Astrocyte (in vitro differentiated cells and primary cell): ENCODE results near the gene SWT1. TPM values are rescaled to one million over a fixed set of nuclear protein-coding genes. Genes with fewer than 3 reads are reported as not detected.

Experiments used
- DNase-seq: peaks from one replicate; pipeline ENCODE4 v3.0.0-alpha.2; 2010; ENCODE audit warnings: low read depth
- FAIRE-seq: peaks from 2 replicates; lab custom pipeline; 2011; peaks lifted over from hg19 to GRCh38; lab: Jason Lieb, UNC
- H2AFZ ChIP-seq: 2 replicates; pipeline ENCODE4 v1.6.0; 2012; ENCODE audit warnings: low read depth, low read length, inconsistent platforms
- H3K27ac ChIP-seq: 2 replicates; pipeline ENCODE4 v1.5.1; 2011; ENCODE audit warnings: low read depth, low read length, inconsistent platforms
- H3K27me3 ChIP-seq: 2 replicates; pipeline ENCODE4 v1.6.0; 2011; ENCODE audit warnings: low read length, inconsistent platforms; ENCODE audit not compliant: insufficient read depth
- H3K36me3 ChIP-seq: 2 replicates; pipeline ENCODE4 v1.5.1; 2011; ENCODE audit warnings: low read length, inconsistent platforms; ENCODE audit not compliant: insufficient read depth
- H3K4me1 ChIP-seq: 2 replicates; pipeline ENCODE4 v1.5.1; 2011; ENCODE audit warnings: low read length, inconsistent platforms; ENCODE audit not compliant: insufficient read depth
- H3K4me2 ChIP-seq: 2 replicates; pipeline ENCODE4 v1.6.0; 2012; ENCODE audit warnings: low read length, inconsistent platforms
- H3K4me3 ChIP-seq: 2 replicates; pipeline ENCODE4 v1.5.1; 2011; ENCODE audit warnings: low read depth, mild to moderate bottlenecking, low read length, inconsistent platforms; ENCODE audit not compliant: insufficient read depth
- H3K79me2 ChIP-seq: 2 replicates; pipeline ENCODE4 v1.6.0; 2012; ENCODE audit warnings: mild to moderate bottlenecking, low read length, inconsistent platforms; ENCODE audit not compliant: insufficient read depth
- H3K9ac ChIP-seq: 2 replicates; pipeline ENCODE4 v1.6.0; 2012; ENCODE audit warnings: mild to moderate bottlenecking, low read length, inconsistent platforms
- H3K9me3 ChIP-seq: 2 replicates; pipeline ENCODE4 v1.5.1; 2012; ENCODE audit warnings: low read depth, mild to moderate bottlenecking, low read length, inconsistent platforms; ENCODE audit not compliant: insufficient read depth
- H4K20me1 ChIP-seq: 2 replicates; pipeline ENCODE4 v1.6.0; 2012; ENCODE audit warnings: low read length, inconsistent platforms; ENCODE audit not compliant: insufficient read depth
- H3K27ac Mint-ChIP-seq: one replicate; pipeline ENCODE4 v1.8.0; 2021; ENCODE audit warnings: mild to moderate bottlenecking, mixed read lengths; ENCODE audit not compliant: unreplicated experiment
- H3K27me3 Mint-ChIP-seq: one replicate; pipeline ENCODE4 v1.8.0; 2021; ENCODE audit warnings: low read depth, mixed read lengths; ENCODE audit not compliant: unreplicated experiment
- H3K36me3 Mint-ChIP-seq: one replicate; pipeline ENCODE4 v1.8.0; 2021; ENCODE audit warnings: low read depth, mixed read lengths; ENCODE audit not compliant: unreplicated experiment
- H3K4me1 Mint-ChIP-seq: one replicate; pipeline ENCODE4 v1.8.0; 2021; ENCODE audit warnings: low read depth, mixed read lengths; ENCODE audit not compliant: unreplicated experiment
- H3K4me3 Mint-ChIP-seq: one replicate; pipeline ENCODE4 v1.8.0; 2021; ENCODE audit warnings: mild to moderate bottlenecking, moderate library complexity, mixed read lengths; ENCODE audit not compliant: unreplicated experiment
- H3K9me3 Mint-ChIP-seq: one replicate; pipeline ENCODE4 v1.8.0; 2021; ENCODE audit warnings: mild to moderate bottlenecking, mixed read lengths; ENCODE audit not compliant: unreplicated experiment
- EZH2 ChIP-seq: IDR thresholded peaks from 2 replicates; pipeline ENCODE4 v1.6.1; 2012; ENCODE audit warnings: mild to moderate bottlenecking, low read length, inconsistent platforms; ENCODE audit not compliant: insufficient read depth
- total RNA-seq: library from RNA; stranded (reverse); gene quantifications from 2 replicates; pipeline ENCODE4 v1.2.1, GENCODE V29; 2021
- TF ChIP-seq, protein P1 (sequence below): IDR thresholded peaks from 2 replicates; pipeline ENCODE4 v1.5.1; 2011; ENCODE audit warnings: low read depth, mild to moderate bottlenecking, inconsistent platforms, low read length, moderate library complexity; ENCODE audit not compliant: insufficient read depth

The SWT1 gene
- total RNA-seq, 1 donor from 2014 or later, result 5.4 TPM

DNA sequence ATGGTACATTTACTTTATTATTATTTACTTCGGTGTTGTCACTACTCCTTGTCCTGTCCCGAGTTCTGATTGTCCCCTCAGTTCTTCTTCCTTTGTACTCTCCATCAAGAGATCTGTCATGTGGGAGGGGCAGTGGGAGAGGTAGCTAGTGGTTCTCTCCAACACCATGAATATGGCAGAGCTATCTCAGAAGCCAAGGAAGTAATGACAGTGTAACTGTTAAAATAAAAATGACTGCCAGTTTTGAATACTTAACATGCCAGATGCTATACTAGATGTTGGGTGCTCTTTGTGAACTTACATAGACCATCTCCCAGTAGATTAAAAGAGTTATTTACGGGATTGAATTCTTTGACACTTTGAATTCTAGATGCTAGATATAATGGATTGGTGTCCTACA lies 131.5 kb downstream of the SWT1 start:
- Mint-ChIP-seq H3K36me3 (peaks cover 7% of the 10 kb centered on the region), H3K9me3 (no peaks in the 10 kb centered on the region), H3K4me3 (no peak overlapping the region), H3K27me3 (no peaks in the 10 kb centered on the region), H3K27ac (no peak overlapping the region), H3K4me1 (peaks cover 10% of the 10 kb centered on the region)
- TF ChIP-seq, protein P1, sequence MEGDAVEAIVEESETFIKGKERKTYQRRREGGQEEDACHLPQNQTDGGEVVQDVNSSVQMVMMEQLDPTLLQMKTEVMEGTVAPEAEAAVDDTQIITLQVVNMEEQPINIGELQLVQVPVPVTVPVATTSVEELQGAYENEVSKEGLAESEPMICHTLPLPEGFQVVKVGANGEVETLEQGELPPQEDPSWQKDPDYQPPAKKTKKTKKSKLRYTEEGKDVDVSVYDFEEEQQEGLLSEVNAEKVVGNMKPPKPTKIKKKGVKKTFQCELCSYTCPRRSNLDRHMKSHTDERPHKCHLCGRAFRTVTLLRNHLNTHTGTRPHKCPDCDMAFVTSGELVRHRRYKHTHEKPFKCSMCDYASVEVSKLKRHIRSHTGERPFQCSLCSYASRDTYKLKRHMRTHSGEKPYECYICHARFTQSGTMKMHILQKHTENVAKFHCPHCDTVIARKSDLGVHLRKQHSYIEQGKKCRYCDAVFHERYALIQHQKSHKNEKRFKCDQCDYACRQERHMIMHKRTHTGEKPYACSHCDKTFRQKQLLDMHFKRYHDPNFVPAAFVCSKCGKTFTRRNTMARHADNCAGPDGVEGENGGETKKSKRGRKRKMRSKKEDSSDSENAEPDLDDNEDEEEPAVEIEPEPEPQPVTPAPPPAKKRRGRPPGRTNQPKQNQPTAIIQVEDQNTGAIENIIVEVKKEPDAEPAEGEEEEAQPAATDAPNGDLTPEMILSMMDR, result no peak
- no peak for TF ChIP-seq EZH2
- H3K27ac ChIP-seq, result no peak overlapping the region
- H3K9ac ChIP-seq, result no peak overlapping the region
- no peaks in the 10 kb centered on the region for H3K27me3 ChIP-seq
- no peak overlapping the region for H3K4me2 ChIP-seq
- FAIRE-seq, result no peak
- H4K20me1 ChIP-seq, result no peaks in the 10 kb centered on the region
- H3K4me1 ChIP-seq, result no peaks in the 10 kb centered on the region
- no peak overlapping the region for H3K4me3 ChIP-seq
- no peaks in the 10 kb centered on the region for H3K9me3 ChIP-seq
- H3K36me3 ChIP-seq, result no peaks in the 10 kb centered on the region
- no peak overlapping the region for H2AFZ ChIP-seq
- no peaks in the 10 kb centered on the region for H3K79me2 ChIP-seq
- DNase-seq, result no peak

DNA sequence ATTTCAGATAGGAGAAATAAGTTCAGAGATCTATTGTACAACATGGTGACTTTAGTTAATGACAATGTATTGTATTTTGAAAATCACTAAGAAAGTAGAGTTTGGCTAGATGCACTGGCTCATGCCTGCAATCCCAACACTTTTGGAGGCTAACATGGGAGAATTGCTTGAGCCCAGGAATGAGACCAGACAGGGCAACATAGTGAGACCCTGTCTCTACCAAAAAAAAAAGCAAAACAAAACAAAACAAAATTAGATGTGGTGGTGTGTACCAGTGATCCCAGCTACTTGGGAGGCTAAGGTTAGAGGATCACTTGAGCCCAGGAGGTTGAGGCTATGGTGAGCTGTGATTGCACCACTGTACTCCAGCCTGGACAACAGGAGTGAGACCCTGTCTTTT lies 132.9 kb downstream of the SWT1 start:
- Histone ChIP-seq H3K4me2 (no peak overlapping the region), H3K9ac (no peak overlapping the region), H3K9me3 (no peaks in the 10 kb centered on the region), H3K36me3 (peaks cover 4% of the 10 kb centered on the region), H3K4me3 (no peak overlapping the region), H3K4me1 (no peaks in the 10 kb centered on the region), H3K79me2 (no peaks in the 10 kb centered on the region), H4K20me1 (no peaks in the 10 kb centered on the region), H3K27me3 (no peaks in the 10 kb centered on the region), H2AFZ (no peak overlapping the region), H3K27ac (no peak overlapping the region)
- H3K27me3 Mint-ChIP-seq, result no peaks in the 10 kb centered on the region
- H3K9me3 Mint-ChIP-seq, result no peaks in the 10 kb centered on the region
- H3K36me3 Mint-ChIP-seq, result peaks cover 7% of the 10 kb centered on the region
- DNase-seq (no peak), FAIRE-seq (no peak)
- no peak for TF ChIP-seq EZH2
- TF ChIP-seq, protein P1, result no peak
- peaks cover 7% of the 10 kb centered on the region for H3K4me1 Mint-ChIP-seq
- no peak overlapping the region for H3K4me3 Mint-ChIP-seq
- no peak overlapping the region for H3K27ac Mint-ChIP-seq

DNA sequence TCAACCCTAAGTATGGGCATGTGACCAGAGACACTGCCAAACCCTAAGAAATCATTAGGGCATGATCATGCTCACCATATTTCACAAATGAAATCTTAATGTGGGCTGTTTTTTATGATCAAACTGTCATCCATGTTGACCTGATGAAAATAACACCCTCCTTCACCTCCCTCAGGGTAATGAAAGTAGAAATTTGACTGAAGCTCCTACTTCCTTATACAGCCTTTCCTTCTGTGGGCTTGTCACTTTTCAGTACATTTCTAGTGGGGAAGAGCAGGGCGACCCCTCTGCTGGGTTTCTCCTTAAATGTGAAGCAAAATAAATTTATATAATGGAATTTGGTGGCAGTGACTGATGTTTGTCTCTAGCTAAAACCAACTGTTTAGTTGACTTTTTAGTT lies 134.2 kb downstream of the SWT1 start:
- DNase-seq, result no peak
- H3K4me1 Mint-ChIP-seq, result no peaks in the 10 kb centered on the region
- H3K4me2 ChIP-seq, result no peak overlapping the region
- no peaks in the 10 kb centered on the region for H3K79me2 ChIP-seq
- no peaks in the 10 kb centered on the region for H3K27me3 Mint-ChIP-seq
- H3K4me3 Mint-ChIP-seq, result no peak overlapping the region
- H3K27ac ChIP-seq, result no peak overlapping the region
- no peaks in the 10 kb centered on the region for H3K9me3 Mint-ChIP-seq
- no peak for TF ChIP-seq EZH2
- TF ChIP-seq, protein P1, result no peak
- no peak overlapping the region for H3K27ac Mint-ChIP-seq
- H3K9ac ChIP-seq, result no peak overlapping the region
- no peaks in the 10 kb centered on the region for H3K4me1 ChIP-seq
- no peaks in the 10 kb centered on the region for H4K20me1 ChIP-seq
- no peaks in the 10 kb centered on the region for H3K9me3 ChIP-seq
- no peaks in the 10 kb centered on the region for H3K27me3 ChIP-seq
- H2AFZ ChIP-seq, result no peak overlapping the region
- no peak overlapping the region for H3K4me3 ChIP-seq
- no peak for FAIRE-seq
- peaks cover 9% of the 10 kb centered on the region for H3K36me3 ChIP-seq
- H3K36me3 Mint-ChIP-seq, result peaks cover 7% of the 10 kb centered on the region
